ENCODE results near the gene MAP3K7CL.

- TF ChIP-seq POLR2AphosphoS5 (IDR thresholded peaks at IDR 0.05; ENCODE audit: low read depth, low read length) (no peak), CTCF (IDR thresholded peaks at IDR 0.05) (no peak), REST (IDR thresholded peaks at IDR 0.05; ENCODE audit: insufficient read depth in 1 of 2, low read depth in 2 of 2, low read length in 1 of 2) (no peak), TCF7L2 (IDR thresholded peaks at IDR 0.05; ENCODE audit: low read depth, low read length) (no peak)
These were observed 44.2 kb downstream of the MAP3K7CL start for GRCh38 chr21:29174607-29175013.

Data from Panc1 (cell line).